PC-9 (cell line): ENCODE data around the gene CELF1. TPM values are rescaled to one million over a fixed set of nuclear protein-coding genes. Genes with fewer than 3 reads are reported as not detected.

Experiments
- BruUV-seq: library from RNA; stranded (reverse); fragments of 400-500 nt; replicated peaks from 2 replicates; lab custom pipeline; 2021; lab: Mats Ljungman, UMichigan
- CTCF ChIA-PET: fragments of 300-600 bp; sonication (Branson Sonifier 250); formaldehyde crosslinking; loops from one replicate; lab custom pipeline; 2022; ENCODE audit warnings: antibody characterized with exemption; lab: Charles Lee
- POLR2A ChIA-PET: fragments of 300-600 bp; sonication (Branson Sonifier 250); formaldehyde crosslinking; loops from one replicate; lab custom pipeline; 2022; ENCODE audit warnings: antibody characterized with exemption; ENCODE audit not compliant: unreplicated experiment; lab: Charles Lee
- DNase-seq, 2 experiments: peaks; one replicate each; pipeline versions ENCODE4 v3.0.0 to v3.0.0-alpha.2; 2015 to 2022; ENCODE audit warnings: mixed read lengths in 1 of 2
- H2AFZ ChIP-seq: fragments of 200-600 bp; sonication (generic); 2 replicates; pipeline ENCODE4 v1.8.1; 2017; ENCODE audit warnings: antibody characterized with exemption
- H3F3A ChIP-seq: fragments of 200-600 bp; sonication (generic); 2 replicates; pipeline ENCODE4 v1.8.1; 2017; ENCODE audit warnings: antibody characterized with exemption, mild to moderate bottlenecking, low read depth; ENCODE audit not compliant: insufficient read depth
- H3K27ac ChIP-seq: fragments of 200-600 bp; sonication (generic); 2 replicates; pipeline ENCODE4 v1.6.1; 2016; ENCODE audit warnings: mixed run types
- H3K27me3 ChIP-seq: fragments of 200-600 bp; sonication (generic); 2 replicates; pipeline ENCODE4 v1.6.1; 2016; ENCODE audit warnings: low read depth, mixed run types; ENCODE audit not compliant: insufficient read depth
- H3K36me3 ChIP-seq: fragments of 200-600 bp; sonication (generic); 2 replicates; pipeline ENCODE4 v1.6.1; 2016; ENCODE audit warnings: low read depth, mixed run types
- H3K4me1 ChIP-seq: fragments of 200-600 bp; sonication (generic); replicated peaks from 2 replicates; pipeline ENCODE4 v1.6.1; 2016; ENCODE audit warnings: mixed run types; ENCODE audit not compliant: insufficient read depth
- H3K4me2 ChIP-seq: fragments of 200-600 bp; sonication (generic); 2 replicates; pipeline ENCODE4 v1.6.1; 2017; ENCODE audit warnings: mixed run types
- H3K4me3 ChIP-seq: fragments of 200-600 bp; sonication (generic); 2 replicates; pipeline ENCODE4 v1.6.1; 2016; ENCODE audit warnings: mixed run types
- H3K79me2 ChIP-seq: fragments of 200-600 bp; sonication (generic); 2 replicates; pipeline ENCODE4 v1.6.1; 2017; ENCODE audit warnings: low read depth, mixed run types
- H3K9me2 ChIP-seq: fragments of 200-600 bp; sonication (generic); 2 replicates; pipeline ENCODE4 v1.8.1; 2017; ENCODE audit warnings: mild to moderate bottlenecking; ENCODE audit not compliant: insufficient read depth
- H3K9me3 ChIP-seq: fragments of 200-600 bp; sonication (generic); 2 replicates; pipeline ENCODE4 v1.8.1; 2016; ENCODE audit warnings: low read depth; ENCODE audit not compliant: insufficient read depth
- H4K20me1 ChIP-seq: fragments of 200-600 bp; sonication (generic); 2 replicates; pipeline ENCODE4 v1.8.1; 2017; ENCODE audit not compliant: insufficient read depth
- CTCF ChIP-seq: fragments of 200-600 bp; sonication (generic); conservative IDR thresholded peaks from 2 replicates; pipeline ENCODE4 v1.6.1; 2017; ENCODE audit warnings: mixed run types, antibody characterized with exemption, mild to moderate bottlenecking, moderate library complexity
- EZH2 ChIP-seq: fragments of 200-600 bp; sonication (generic); IDR thresholded peaks from 2 replicates; pipeline ENCODE4 v1.8.0; 2017; ENCODE audit warnings: antibody characterized with exemption, low read depth
- intact Hi-C: fragments of 100-400 bp; cut with micrococcal nuclease; formaldehyde crosslinking; loops from one replicate; pipeline ENCODE4 v1.10.0; 2022; ENCODE audit not compliant: unreplicated experiment
- total RNA-seq: library from RNA; stranded (reverse); gene quantifications from 2 replicates; pipeline ENCODE4 v1.2.3, GENCODE V29; 2021

CELF1 gene
- total RNA-seq, 1 experiment from 2014 or later: 165 TPM

- H3K36me3 ChIP-seq: no peaks in the 10 kb centered on the region
- H3K27me3 ChIP-seq: no peaks in the 10 kb centered on the region
- no peaks in the 10 kb centered on the region for H3K9me2 ChIP-seq
- H3K27ac ChIP-seq: no peak overlapping the region
- H3K9me3 ChIP-seq: no peaks in the 10 kb centered on the region
- peaks cover 6% of the 10 kb centered on the region for H3F3A ChIP-seq
- H4K20me1 ChIP-seq: no peaks in the 10 kb centered on the region
- POLR2A ChIA-PET: no interaction called here
- H3K79me2 ChIP-seq: no peaks in the 10 kb centered on the region
- no peak for DNase-seq
- BruUV-seq: no TSS peak
- CTCF ChIA-PET: no interaction called here
- H2AFZ ChIP-seq: no peak overlapping the region
- no peak overlapping the region for H3K4me3 ChIP-seq
- H3K4me1 ChIP-seq: no peaks in the 10 kb centered on the region
- intact Hi-C loops: no loop called here
- no peak overlapping the region for H3K4me2 ChIP-seq
- TF ChIP-seq CTCF (no peak), EZH2 (no peak)
These were observed 115.0 kb downstream of the CELF1 start for GRCh38 chr11:47437746-47438418.

GRCh38 chr11:47437218-47437745 lies 115.7 kb downstream of the CELF1 start:
- BruUV-seq: no TSS peak
- POLR2A ChIA-PET: no interaction called here
- H4K20me1 ChIP-seq: no peaks in the 10 kb centered on the region

GRCh38 chr11:47436726-47437125 lies 116.2 kb downstream of the CELF1 start:
- H3K9me2 ChIP-seq: no peaks in the 10 kb centered on the region
- ChIA-PET CTCF (no interaction called here), POLR2A (no interaction called here)
- intact Hi-C loops: no loop called here
- no peak overlapping the region for H2AFZ ChIP-seq
- no peaks in the 10 kb centered on the region for H3K9me3 ChIP-seq
- H3F3A ChIP-seq: peaks cover 6% of the 10 kb centered on the region
- H3K27ac ChIP-seq: no peak overlapping the region
- H3K4me1 ChIP-seq: no peaks in the 10 kb centered on the region
- no TSS peak for BruUV-seq
- no peaks in the 10 kb centered on the region for H3K36me3 ChIP-seq
- no peak overlapping the region for H3K4me2 ChIP-seq
- H3K79me2 ChIP-seq: no peaks in the 10 kb centered on the region
- H3K27me3 ChIP-seq: no peaks in the 10 kb centered on the region
- H3K4me3 ChIP-seq: no peak overlapping the region
- DNase-seq: no peak
- no peaks in the 10 kb centered on the region for H4K20me1 ChIP-seq
- TF ChIP-seq CTCF (no peak), EZH2 (no peak)

More at GRCh38 chr11:47437218-47437745, 115.7 kb downstream of the CELF1 start:
- H3F3A ChIP-seq: peaks cover 6% of the 10 kb centered on the region
- no peaks in the 10 kb centered on the region for H3K36me3 ChIP-seq
- H3K4me2 ChIP-seq: no peak overlapping the region
- H2AFZ ChIP-seq: no peak overlapping the region
- H3K9me3 ChIP-seq: no peaks in the 10 kb centered on the region
- TF ChIP-seq EZH2 (no peak), CTCF (no peak)
- H3K27me3 ChIP-seq: no peaks in the 10 kb centered on the region
- no peak overlapping the region for H3K27ac ChIP-seq
- CTCF ChIA-PET: no interaction called here
- no peak overlapping the region for H3K4me3 ChIP-seq
- H3K9me2 ChIP-seq: no peaks in the 10 kb centered on the region
- no peaks in the 10 kb centered on the region for H3K79me2 ChIP-seq
- no peaks in the 10 kb centered on the region for H3K4me1 ChIP-seq
- intact Hi-C loops: no loop called here
- DNase-seq: no peak
